Esophagus squamous epithelium (tissue), 5 donors: Measurements from ENCODE around the gene TNS1. TPM values are rescaled to one million over a fixed set of nuclear protein-coding genes. Genes with fewer than 3 reads are reported as not detected.

ENCODE experiments used
- DNase-seq: peaks from one replicate; lab custom pipeline; 2025; lab: John Stamatoyannopoulos, UW
- H3K27ac ChIP-seq, 4 donors: fragments of 200-600 bp; sonication (generic); one replicate each; pipeline ENCODE4 v1.5.1; 2016 to 2019; ENCODE audit warnings: mild to moderate bottlenecking in 1 of 4
- H3K27me3 ChIP-seq, 4 donors: fragments of 200-600 bp; sonication (generic); 1 replicate in 3 of 4; 2 replicates in 1 of 4; pipeline versions ENCODE4 v1.5.1 to v1.6.0; 2017 to 2021; ENCODE audit warnings: antibody characterized with exemption in 1 of 4
- H3K36me3 ChIP-seq, 3 donors: fragments of 200-600 bp; sonication (generic); one replicate each; pipeline ENCODE4 v1.5.1; 2016 to 2019
- H3K4me1 ChIP-seq, 3 donors: fragments of 200-600 bp; sonication (generic); one replicate each; pipeline ENCODE4 v1.5.1; 2017 to 2019
- H3K4me3 ChIP-seq, 4 donors: fragments of 200-600 bp; sonication (generic); 1 replicate in 3 of 4; 2 replicates in 1 of 4; pipeline ENCODE4 v1.5.1; 2016 to 2019; ENCODE audit warnings: mild to moderate bottlenecking in 2 of 4, moderate library complexity in 1 of 4
- H3K9me3 ChIP-seq, 3 donors: fragments of 200-600 bp; sonication (generic); one replicate each; pipeline ENCODE4 v1.5.1; 2016 to 2019
- CTCF ChIP-seq, 6 experiments: fragments of 450-650 bp in 4 of 6; fragments of 200-600 bp in 2 of 6; sonication (generic) in 2 of 6; IDR thresholded peaks; one replicate each; pipeline ENCODE4 v1.5.1; 2016 to 2019; ENCODE audit warnings: antibody characterized with exemption in 6 of 6, mild to moderate bottlenecking in 4 of 6, moderate library complexity in 4 of 6
- POLR2A ChIP-seq, 4 donors: fragments of 450-650 bp; IDR thresholded peaks; one replicate each; pipeline ENCODE4 v1.6.1; 2017; ENCODE audit warnings: antibody characterized with exemption in 4 of 4, mild to moderate bottlenecking in 4 of 4, moderate library complexity in 3 of 4
- WGBS, 2 donors: methylation state at CpG; one replicate each; pipeline ENCODE4 v1.1.5; 2018; 5-methylcytosine and 5-hydroxymethylcytosine counted together
- intact Hi-C: fragments of 100-400 bp; cut with DNase I; formaldehyde crosslinking; loops from one replicate; pipeline ENCODE4 v1.15.0; 2022
- total RNA-seq, 4 donors: library from RNA; depleted of rRNA; stranded (reverse); fragments of >200 nt; gene quantifications; one replicate each; pipeline ENCODE4 v1.1.0, GENCODE V29; 2016
- donor health status: DM: yes; HTN: yes; CAD: no.

The TNS1 gene
- total RNA-seq, 4 donors from 2014 or later: 34.7 to 201 (median 59.2) TPM

GRCh38 chr2:217906798-217907197, 96.0 kb downstream of the TNS1 start:
- H3K27ac ChIP-seq: peak overlapping the region; percentile 63 to 95 (median 92)
- no peaks in the 10 kb centered on the region for H3K27me3 ChIP-seq
- H3K4me3 ChIP-seq: no peak overlapping the region
- no peaks in the 10 kb centered on the region for H3K9me3 ChIP-seq
- peaks cover 66 to 100% (median 96%) of the 10 kb centered on the region in 3 donors for H3K4me1 ChIP-seq
- no peak for DNase-seq
- no peak for TF ChIP-seq CTCF (IDR thresholded peaks at IDR 0.05)
- TF ChIP-seq POLR2A (IDR thresholded peaks at IDR 0.05): no peak
- intact Hi-C loops: no loop called here
- 23 to 32% methylated on average over 5 of the region's 5 CpGs for WGBS, 2 donors
- no peaks in the 10 kb centered on the region for H3K36me3 ChIP-seq

- Histone ChIP-seq H3K27me3 (no peaks in the 10 kb centered on the region), H3K4me3 (no peak overlapping the region), H3K9me3 (no peaks in the 10 kb centered on the region), H3K27ac (peak overlapping the region; percentile 63 to 95 (median 92)), H3K36me3 (peaks cover 0 to 9% (median 0%) of the 10 kb centered on the region in 3 donors), H3K4me1 (peaks cover 60 to 100% (median 96%) of the 10 kb centered on the region in 3 donors)
- DNase-seq: no peak
- intact Hi-C loops: no loop called here
- 63 to 68% methylated on average over 3 to 8 of the region's 9 CpGs for WGBS, 2 donors
- TF ChIP-seq CTCF (IDR thresholded peaks at IDR 0.05) (no peak), POLR2A (IDR thresholded peaks at IDR 0.05) (no peak)
Measured at GRCh38 chr2:217905896-217906295, 96.9 kb downstream of the TNS1 start.

GRCh38 chr2:217905395-217905794, 97.4 kb downstream of the TNS1 start:
- H3K4me1 ChIP-seq: peaks cover 58 to 100% (median 95%) of the 10 kb centered on the region in 3 donors
- intact Hi-C loops: no loop called here
- H3K27ac ChIP-seq: peak overlapping the region; percentile 63 to 95 (median 92)
- 0% methylated on average over 4 of the region's 10 CpGs; no CpG with 5 or more reads in 1 of the 2 donors for WGBS, 2 donors
- H3K36me3 ChIP-seq: peaks cover 0 to 12% (median 0%) of the 10 kb centered on the region in 3 donors
- H3K9me3 ChIP-seq: no peaks in the 10 kb centered on the region
- no peak for DNase-seq
- TF ChIP-seq CTCF (IDR thresholded peaks at IDR 0.05) (no peak), POLR2A (IDR thresholded peaks at IDR 0.05) (peak in 2 of 4 donors; percentile 26 to 33)
- no peaks in the 10 kb centered on the region for H3K27me3 ChIP-seq
- H3K4me3 ChIP-seq: peak overlapping the region in 2 of 4 donors; percentile 1 to 11

- Histone ChIP-seq H3K9me3 (no peaks in the 10 kb centered on the region), H3K4me3 (peak overlapping the region in 2 of 4 donors; percentile 11 to 36), H3K4me1 (peaks cover 60 to 100% (median 95%) of the 10 kb centered on the region in 3 donors), H3K27ac (peak overlapping the region; percentile 63 to 95 (median 92)), H3K36me3 (peaks cover 0 to 18% (median 0%) of the 10 kb centered on the region in 3 donors), H3K27me3 (no peaks in the 10 kb centered on the region)
- intact Hi-C loops: no loop called here
- TF ChIP-seq CTCF (IDR thresholded peaks at IDR 0.05): no peak
- no peak for TF ChIP-seq POLR2A (IDR thresholded peaks at IDR 0.05)
- WGBS, 2 donors: 23 to 24% methylated on average over 4 of the region's 5 CpGs
- DNase-seq: no peak
Measured at GRCh38 chr2:217904614-217904965, 98.2 kb downstream of the TNS1 start.

- Histone ChIP-seq H3K4me3 (peak overlapping the region in 1 of 4 donors; percentile 36), H3K4me1 (peaks cover 65 to 100% (median 95%) of the 10 kb centered on the region in 3 donors), H3K9me3 (no peaks in the 10 kb centered on the region), H3K27ac (peak overlapping the region; percentile 63 to 95 (median 92)), H3K27me3 (no peaks in the 10 kb centered on the region), H3K36me3 (peaks cover 0 to 22% (median 0%) of the 10 kb centered on the region in 3 donors)
- TF ChIP-seq CTCF (IDR thresholded peaks at IDR 0.05) (peak in 1 of 6 experiments; percentile 2), POLR2A (IDR thresholded peaks at IDR 0.05) (no peak)
- intact Hi-C loops: no loop called here
- 30 to 32% methylated on average over 9 to 11 of the region's 11 CpGs for WGBS, 2 donors
- DNase-seq: no peak
Measured at GRCh38 chr2:217903859-217904613, 98.8 kb downstream of the TNS1 start.
